GM12892 (cell line): ENCODE data around the gene PRX.

Source experiments
- DNase-seq: peaks from one replicate; pipeline ENCODE4 v3.0.0; 2011; ENCODE audit not compliant: insufficient read length
- FAIRE-seq: peaks from 2 replicates; lab custom pipeline; 2011; peaks lifted over from hg19 to GRCh38; lab: Jason Lieb, UNC
- POLR2A ChIP-seq: IDR thresholded peaks from 2 replicates; pipeline ENCODE4 v1.6.1; 2011; ENCODE audit warnings: low read depth, low read length, control low read depth
- POLR2AphosphoS5 ChIP-seq: IDR thresholded peaks from 2 replicates; pipeline ENCODE4 v1.6.1; 2011; ENCODE audit warnings: low read depth, low read length, control low read depth
- TAF1 ChIP-seq: IDR thresholded peaks from 2 replicates; pipeline ENCODE4 v1.6.1; 2011; ENCODE audit warnings: low read depth, mild to moderate bottlenecking, control low read depth, low read length, borderline replicate concordance

Gene PRX

DNA sequence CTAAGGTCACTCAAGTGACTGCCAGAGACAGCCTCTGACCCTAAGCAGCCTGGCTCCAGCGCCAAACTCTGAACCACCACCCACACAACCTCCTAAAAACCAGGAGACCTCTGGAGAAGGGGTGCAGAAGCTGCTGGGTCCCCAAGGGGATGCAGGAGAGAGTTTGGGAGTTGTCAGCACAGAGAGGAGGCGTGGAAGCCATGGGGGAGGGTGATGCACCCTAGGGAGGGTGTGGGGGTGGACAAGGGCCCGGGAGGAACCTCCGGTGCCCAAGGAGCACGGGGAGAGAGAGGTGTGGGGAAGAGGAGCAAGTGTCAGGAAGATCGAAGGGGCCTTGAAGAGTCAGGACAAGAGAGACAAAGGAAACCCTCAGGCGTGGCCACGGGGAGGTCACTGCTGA lies 21.1 kb downstream of the PRX start:
- no peak for TF ChIP-seq TAF1
- no peak for TF ChIP-seq POLR2A
- no peak for TF ChIP-seq POLR2AphosphoS5
- DNase-seq: no peak
- no peak for FAIRE-seq

DNA sequence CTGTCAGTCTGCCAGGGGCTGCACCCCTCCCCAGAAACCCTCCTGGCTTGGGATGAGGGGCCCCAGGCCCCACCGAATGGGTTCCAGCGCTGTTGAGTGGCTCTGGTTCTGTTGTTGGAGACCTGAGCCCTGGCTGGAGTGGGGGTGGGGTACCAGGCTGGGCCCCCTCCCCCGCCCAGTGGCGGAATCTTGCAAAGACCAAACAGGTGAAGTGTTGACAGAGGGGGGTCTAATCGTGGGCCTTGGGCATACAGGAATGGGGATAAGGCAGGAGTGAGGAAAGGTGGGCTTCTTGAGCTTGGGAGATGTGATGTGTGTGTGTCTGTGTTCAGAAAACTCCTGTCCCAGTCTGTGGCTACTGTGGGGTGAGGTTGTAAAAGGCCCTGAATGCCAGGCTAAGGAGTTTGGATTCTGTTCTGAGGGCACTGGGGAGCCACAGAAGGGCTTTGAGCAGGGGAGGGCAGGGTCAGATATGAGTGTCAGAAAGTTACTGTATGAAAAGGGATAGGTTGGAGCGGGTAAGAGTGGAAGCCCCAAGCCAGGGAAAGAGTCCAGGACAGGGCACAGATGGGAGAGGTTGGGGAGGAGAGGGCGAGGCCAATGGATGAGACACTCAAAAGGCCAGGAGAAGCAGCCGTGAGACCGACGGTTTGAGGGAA lies 23.0 kb downstream of the PRX start, which contains the start of gene HIPK4:
Gene HIPK4 (minus strand): TSS at position 98 of the 659 bp plus-strand sequence. CDS start 279 bp downstream, outside the sequence.
- no peak for DNase-seq
- TF ChIP-seq POLR2AphosphoS5: no peak
- no peak for TF ChIP-seq TAF1
- FAIRE-seq: no peak

DNA sequence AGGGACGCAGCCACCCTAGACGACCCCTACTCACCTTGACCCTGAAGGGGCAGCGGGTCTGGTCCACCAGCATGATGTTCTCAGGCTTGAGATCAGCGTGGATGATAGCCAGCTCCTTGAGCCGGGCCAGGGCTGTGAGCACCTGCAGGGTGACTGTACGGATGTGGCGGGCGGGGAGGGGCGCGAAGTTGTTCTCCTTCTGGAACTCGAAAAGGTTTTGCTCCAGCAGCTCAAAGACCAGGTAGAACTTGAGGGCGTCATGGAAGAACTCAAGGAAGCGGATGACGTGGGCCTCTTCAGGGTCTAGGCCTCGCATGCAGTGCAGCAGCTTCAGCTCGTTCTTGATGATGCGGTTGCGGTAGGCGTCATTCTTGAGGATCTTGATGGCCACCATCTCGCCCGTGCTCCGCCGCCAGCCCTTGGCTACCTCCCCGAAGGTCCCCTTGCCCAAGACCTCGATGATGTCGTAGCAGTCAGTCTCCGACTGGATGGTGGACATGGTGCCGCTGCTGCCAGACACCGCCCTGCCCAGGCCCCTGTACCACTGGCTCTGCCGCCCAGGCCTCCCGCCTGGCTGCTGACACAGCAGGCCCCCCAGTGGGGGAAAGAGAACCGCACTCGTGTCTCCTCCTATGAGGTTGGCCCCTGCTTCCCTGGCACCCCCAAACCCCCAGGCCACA lies 23.6 kb downstream of the PRX start:
- no peak for FAIRE-seq
- TF ChIP-seq POLR2A: no peak
- no peak for TF ChIP-seq TAF1
- no peak for TF ChIP-seq POLR2AphosphoS5
- DNase-seq: no peak

DNA sequence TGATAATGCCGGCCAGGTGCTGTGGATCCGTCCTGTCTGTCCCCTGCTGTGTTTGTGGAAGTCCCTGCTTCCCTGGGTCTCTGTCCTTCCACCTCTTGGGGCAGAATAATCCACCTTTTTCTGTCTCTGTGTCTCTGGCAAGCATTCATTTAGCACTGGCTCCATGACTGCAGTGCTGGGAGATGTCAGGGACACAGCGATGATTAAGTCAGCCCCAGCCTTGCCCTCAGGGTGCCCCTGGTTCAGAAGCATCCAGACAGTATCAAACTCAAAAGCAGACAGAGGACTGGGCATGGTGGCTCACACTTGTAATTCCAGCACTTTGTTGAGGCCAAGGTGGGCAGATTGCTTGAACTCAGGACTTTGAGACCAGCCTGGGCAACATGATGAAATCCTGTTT lies 24.7 kb downstream of the PRX start:
- no peak for FAIRE-seq

DNA sequence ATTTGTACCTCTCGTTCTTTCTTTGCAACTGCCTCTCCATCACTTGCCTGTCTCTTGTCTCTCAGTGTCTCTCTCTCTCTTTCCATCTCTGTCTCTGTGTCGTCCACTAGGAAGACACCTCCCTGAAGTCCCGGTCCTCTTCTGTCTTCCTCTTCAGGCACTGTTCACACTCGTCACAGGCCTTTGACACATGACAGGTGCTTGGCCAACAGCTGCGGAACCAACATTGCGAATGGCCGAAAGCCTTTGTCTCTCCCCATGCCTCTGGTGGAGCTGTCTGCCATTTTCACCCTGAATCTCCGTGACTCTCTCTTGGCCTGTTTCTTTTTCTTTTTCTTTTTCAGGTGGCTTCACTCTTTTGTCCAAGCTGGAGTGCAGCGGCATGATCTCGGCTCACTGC lies 26.0 kb downstream of the PRX start:
- no peak for TF ChIP-seq TAF1
- no peak for TF ChIP-seq POLR2A
- no peak for TF ChIP-seq POLR2AphosphoS5
- FAIRE-seq: no peak
- DNase-seq: no peak

More for the DNA sequence above, 24.7 kb downstream of the PRX start:
- no peak for DNase-seq
- TF ChIP-seq POLR2A (no peak), POLR2AphosphoS5 (no peak), TAF1 (no peak)

DNA sequence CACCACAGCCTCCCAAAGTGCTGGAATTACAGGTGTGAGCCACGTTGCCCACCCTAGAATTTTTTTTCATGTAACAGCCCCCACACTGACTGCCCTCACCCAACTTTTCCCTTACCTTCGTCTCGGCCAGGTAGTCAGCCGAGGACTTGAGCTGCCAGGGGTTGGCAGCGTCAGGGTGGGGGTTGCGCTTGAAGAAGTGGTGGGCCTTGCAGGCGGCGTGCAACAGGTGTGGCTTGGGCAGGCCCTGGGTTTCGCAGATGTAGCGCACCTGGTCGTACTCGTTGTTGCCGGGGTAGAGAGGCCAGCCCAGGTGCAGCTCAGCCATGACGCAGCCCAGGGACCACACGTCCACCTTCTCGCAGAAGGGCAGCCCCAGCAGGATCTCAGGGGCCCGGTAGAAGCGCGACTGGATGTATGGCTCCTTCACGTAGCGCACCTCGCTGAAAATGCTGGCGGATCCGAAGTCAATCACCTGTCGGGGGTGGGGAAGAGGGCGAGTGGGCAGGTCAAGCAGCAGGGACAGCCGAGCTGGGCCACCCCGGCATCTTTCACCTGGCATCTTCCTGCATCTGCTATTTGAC lies 29.4 kb downstream of the PRX start:
- TF ChIP-seq TAF1 (no peak), POLR2AphosphoS5 (no peak), POLR2A (no peak)
- no peak for DNase-seq
- FAIRE-seq: no peak

DNA sequence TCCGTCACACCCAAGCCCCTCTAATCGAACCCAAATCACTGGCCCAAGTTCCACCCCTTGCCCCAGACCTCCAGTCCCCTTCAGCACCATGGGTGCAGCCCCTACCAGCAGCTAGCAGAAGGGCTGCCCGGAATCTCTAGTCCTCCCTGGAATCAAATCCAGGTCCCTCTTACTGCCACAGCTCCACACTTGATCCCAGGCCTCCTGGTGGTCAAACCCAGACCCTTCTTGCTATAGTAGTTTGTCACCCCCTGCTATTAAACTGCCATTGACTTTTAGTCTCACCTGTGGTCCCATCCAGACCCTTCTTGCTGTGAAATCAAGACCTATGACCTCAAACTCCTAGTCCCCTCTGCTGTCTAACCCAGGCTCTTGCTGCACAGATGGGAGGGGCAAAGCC lies 31.9 kb downstream of the PRX start:
- no peak for DNase-seq
- TF ChIP-seq TAF1 (no peak), POLR2AphosphoS5 (no peak), POLR2A (no peak)
- FAIRE-seq: no peak

DNA sequence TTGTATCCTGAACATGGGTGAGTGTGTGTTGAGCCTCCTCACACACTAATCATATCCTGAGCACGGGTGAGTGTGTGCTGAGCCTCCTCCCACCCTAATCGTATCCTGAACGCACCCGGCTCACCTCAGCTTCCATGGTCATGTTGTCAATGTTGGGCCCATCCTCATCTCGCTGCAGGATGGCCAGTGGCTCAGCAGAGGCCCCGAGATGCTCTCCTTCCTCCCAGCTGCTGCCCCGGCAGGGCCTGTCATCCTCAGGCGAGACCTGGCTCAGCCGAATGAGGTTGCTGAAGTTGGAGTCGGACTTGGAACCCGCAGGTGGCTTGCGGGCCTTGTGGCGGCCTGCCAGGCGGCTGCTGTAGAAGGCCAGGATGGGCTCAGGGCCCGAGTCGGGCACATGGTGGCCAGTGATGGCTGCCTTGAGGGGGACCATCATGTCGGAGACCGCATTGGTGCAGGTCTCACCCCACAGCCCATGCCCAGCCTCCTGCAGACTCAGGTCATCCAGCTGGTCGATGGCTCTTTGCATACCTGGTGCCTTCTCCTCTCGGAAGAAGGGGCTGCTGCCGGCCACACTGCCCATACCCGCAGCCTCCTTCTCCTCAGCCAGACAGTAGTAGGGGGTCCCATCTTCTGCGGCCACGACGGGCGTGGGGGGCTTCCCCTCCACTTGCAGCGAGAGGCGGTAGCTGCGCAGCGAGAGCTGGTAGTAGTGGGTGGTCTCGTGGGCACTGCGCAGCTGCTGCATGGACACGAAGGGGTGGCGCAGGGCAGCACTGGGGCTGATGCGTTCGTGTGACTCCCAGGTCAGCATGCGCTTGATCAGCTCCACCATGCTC lies 32.8 kb downstream of the PRX start:
- FAIRE-seq (no peak), DNase-seq (no peak)
- TF ChIP-seq POLR2A (no peak), TAF1 (no peak), POLR2AphosphoS5 (no peak)

DNA sequence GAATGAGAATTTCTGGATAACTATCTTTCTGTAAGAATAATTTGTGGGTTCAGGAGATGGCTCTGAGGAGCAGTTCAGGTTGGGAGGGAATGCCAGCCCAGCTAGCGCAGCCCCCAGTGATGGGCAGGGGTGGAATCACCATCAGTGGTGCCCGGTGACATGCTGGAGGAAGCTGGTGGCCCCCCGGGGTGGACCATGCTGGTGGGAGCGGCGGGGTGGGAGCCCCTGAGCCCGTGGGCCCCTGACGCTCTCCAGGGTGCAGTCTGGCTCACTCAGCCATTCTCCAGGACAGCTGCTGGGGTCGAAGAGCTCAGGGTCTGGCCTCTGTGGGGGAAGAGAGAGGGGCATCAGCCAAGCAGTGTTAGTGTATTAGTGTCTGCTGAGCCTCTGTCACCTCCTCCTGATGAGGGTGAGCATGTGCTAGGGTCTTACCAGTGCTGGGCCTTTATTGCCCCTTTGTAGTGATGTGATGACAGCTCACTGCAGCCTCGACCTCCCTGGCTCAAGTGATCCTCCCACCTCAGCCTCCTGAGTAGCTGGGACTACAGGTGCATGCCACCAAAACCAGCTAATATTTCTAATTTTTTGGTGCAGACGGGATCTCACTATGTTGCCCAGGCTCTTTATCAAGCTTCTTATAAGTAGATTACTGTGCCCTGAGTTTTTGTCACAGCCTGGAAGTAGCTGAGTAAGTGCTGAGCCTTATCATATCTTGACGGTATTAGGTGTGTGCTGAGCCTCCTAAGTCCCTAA lies 33.6 kb downstream of the PRX start:
- no peak for TF ChIP-seq TAF1
- TF ChIP-seq POLR2A: no peak
- TF ChIP-seq POLR2AphosphoS5: no peak
- no peak for FAIRE-seq
- DNase-seq: no peak

DNA sequence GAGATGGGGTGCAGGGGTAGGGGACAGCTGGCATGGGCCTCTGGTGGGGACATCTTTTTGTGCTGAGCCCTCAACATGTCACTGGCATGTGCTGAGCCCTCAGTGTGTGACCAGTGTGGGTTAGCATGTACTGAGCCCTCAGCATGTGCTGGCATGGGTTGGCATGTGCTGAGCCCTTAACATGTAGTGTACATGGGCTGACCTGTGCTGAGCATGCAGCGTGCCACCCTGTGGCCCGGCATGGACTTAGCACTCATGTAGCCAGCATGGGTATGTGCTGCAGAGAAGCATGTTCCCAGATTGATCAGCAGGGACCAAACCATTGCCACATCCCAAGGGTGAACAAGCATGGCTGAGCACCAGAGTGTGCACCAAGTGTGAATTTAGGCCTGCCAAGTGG lies 34.7 kb downstream of the PRX start:
- FAIRE-seq (no peak), DNase-seq (no peak)

DNA sequence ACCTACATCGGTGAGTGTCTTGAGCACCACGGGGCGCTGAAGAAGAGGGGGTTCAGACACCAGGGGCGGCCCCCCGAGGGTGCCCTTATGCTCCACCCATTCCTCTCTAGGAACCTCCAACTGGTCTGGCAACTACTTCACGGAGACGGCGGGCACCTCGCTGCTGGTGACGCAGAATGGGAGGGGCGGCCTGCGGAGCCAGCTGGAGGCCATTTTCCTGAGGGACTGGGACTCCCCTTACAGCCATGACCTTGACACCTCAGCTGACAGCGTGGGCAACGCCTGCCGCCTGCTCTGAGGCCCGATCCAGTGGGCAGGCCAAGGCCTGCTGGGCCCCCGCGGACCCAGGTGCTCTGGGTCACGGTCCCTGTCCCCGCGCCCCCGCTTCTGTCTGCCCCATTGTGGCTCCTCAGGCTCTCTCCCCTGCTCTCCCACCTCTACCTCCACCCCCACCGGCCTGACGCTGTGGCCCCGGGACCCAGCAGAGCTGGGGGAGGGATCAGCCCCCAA lies 35.2 kb downstream of the PRX start:
- no peak for FAIRE-seq
- no peak for TF ChIP-seq POLR2A
- no peak for TF ChIP-seq TAF1
- no peak for TF ChIP-seq POLR2AphosphoS5
- no peak for DNase-seq

More for the DNA sequence above, 34.7 kb downstream of the PRX start:
- TF ChIP-seq POLR2A (no peak), TAF1 (no peak), POLR2AphosphoS5 (no peak)
